Esophagus muscularis mucosa (tissue), 4 donors: ENCODE results near the gene ORMDL1. TPM values are rescaled to one million over a fixed set of nuclear protein-coding genes. Genes with fewer than 3 reads are reported as not detected.

Experiments
- DNase-seq: peaks from one replicate; pipeline ENCODE4 v3.0.0-alpha.2; 2017; ENCODE audit errors: extremely low spot score
- H3K27ac ChIP-seq, 4 donors: fragments of 200-600 bp; sonication (generic); replicated peaks in 1 of 4; 1 replicate in 3 of 4; 2 replicates in 1 of 4; pipeline ENCODE4 v1.5.1; 2016 to 2019; ENCODE audit warnings: mild to moderate bottlenecking in 1 of 4
- H3K27me3 ChIP-seq, 4 donors: fragments of 200-600 bp; sonication (generic); one replicate each; pipeline versions ENCODE4 v1.5.1 to v1.6.0; 2016 to 2019
- H3K36me3 ChIP-seq, 4 donors: fragments of 200-600 bp; sonication (generic); one replicate each; pipeline ENCODE4 v1.5.1; 2016 to 2019
- H3K4me1 ChIP-seq, 4 donors: fragments of 200-600 bp; sonication (generic); one replicate each; pipeline ENCODE4 v1.5.1; 2016 to 2019
- H3K4me3 ChIP-seq, 4 donors: fragments of 200-600 bp; sonication (generic); 1 replicate in 2 of 4; 2 replicates in 2 of 4; pipeline ENCODE4 v1.5.1; 2016 to 2019; ENCODE audit warnings: mild to moderate bottlenecking in 4 of 4, moderate library complexity in 1 of 4
- H3K9me3 ChIP-seq, 4 donors: fragments of 200-600 bp; sonication (generic); 1 replicate in 3 of 4; 2 replicates in 1 of 4; pipeline ENCODE4 v1.5.1; 2016 to 2019
- CTCF ChIP-seq, 3 experiments: fragments of 200-600 bp in 2 of 3; fragments of 450-650 bp in 1 of 3; sonication (generic) in 2 of 3; IDR thresholded peaks; one replicate each; pipeline ENCODE4 v1.5.1; 2017 to 2019; ENCODE audit warnings: antibody characterized with exemption in 3 of 3, mild to moderate bottlenecking in 2 of 3, moderate library complexity in 1 of 3
- EP300 ChIP-seq: sonication (generic); formaldehyde crosslinking; IDR thresholded peaks from one replicate; pipeline ENCODE4 v1.6.1; 2017; ENCODE audit warnings: antibody characterized with exemption
- POLR2A ChIP-seq: fragments of 450-650 bp; IDR thresholded peaks from one replicate; pipeline ENCODE4 v1.6.1; 2017; ENCODE audit warnings: antibody characterized with exemption, moderate library complexity, mild to moderate bottlenecking, low read depth
- POLR2AphosphoS5 ChIP-seq, 2 donors: sonication (generic); formaldehyde crosslinking; IDR thresholded peaks; one replicate each; pipeline ENCODE4 v1.6.1; 2017; ENCODE audit warnings: antibody characterized with exemption in 2 of 2
- WGBS: methylation state at CpG from one replicate; pipeline ENCODE4 v1.1.5; 2018; 5-methylcytosine and 5-hydroxymethylcytosine counted together
- intact Hi-C: fragments of 100-400 bp; cut with DNase I; formaldehyde crosslinking; loops from one replicate; pipeline ENCODE4 v1.15.1; 2023
- total RNA-seq, 4 donors: library from RNA; depleted of rRNA; stranded (reverse); fragments of >200 nt; gene quantifications; one replicate each; pipeline versions ENCODE4 v1.1.0 to v1.2.1, GENCODE V29; 2016

ORMDL1 gene
- total RNA-seq, 4 donors from 2014 or later, result 25.4 to 60.2 (median 35.2) TPM

- Histone ChIP-seq H3K27ac (no peak overlapping the region), H3K4me1 (peaks cover 0 to 13% (median 3%) of the 10 kb centered on the region in 4 donors), H3K27me3 (no peaks in the 10 kb centered on the region), H3K36me3 (peaks cover 0 to 25% (median 6%) of the 10 kb centered on the region in 4 donors), H3K9me3 (no peaks in the 10 kb centered on the region), H3K4me3 (no peak overlapping the region)
- no peak for TF ChIP-seq CTCF (IDR thresholded peaks at IDR 0.05)
- TF ChIP-seq EP300, result no peak
- no peak for TF ChIP-seq POLR2A
- no peak for TF ChIP-seq POLR2AphosphoS5 (IDR thresholded peaks at IDR 0.05)
- intact Hi-C loops, result no loop called here
- DNase-seq, result no peak
- WGBS, result 97% methylated on average over 2 of the region's 2 CpGs
These were observed 18.3 kb upstream of the ORMDL1 start for GRCh38 chr2:189802396-189802912.

GRCh38 chr2:189799531-189799930 lies 15.4 kb upstream of the ORMDL1 start:
- Histone ChIP-seq H3K36me3 (peaks cover 12 to 40% (median 22%) of the 10 kb centered on the region in 4 donors), H3K9me3 (no peaks in the 10 kb centered on the region), H3K4me3 (no peak overlapping the region), H3K4me1 (peaks cover 0 to 13% (median 3%) of the 10 kb centered on the region in 4 donors), H3K27ac (no peak overlapping the region), H3K27me3 (no peaks in the 10 kb centered on the region)
- 72% methylated on average over 2 of the region's 2 CpGs for WGBS
- TF ChIP-seq EP300 (no peak), CTCF (IDR thresholded peaks at IDR 0.05) (no peak), POLR2AphosphoS5 (IDR thresholded peaks at IDR 0.05) (no peak), POLR2A (no peak)
- intact Hi-C loops, result no loop called here
- DNase-seq, result no peak

DNA sequence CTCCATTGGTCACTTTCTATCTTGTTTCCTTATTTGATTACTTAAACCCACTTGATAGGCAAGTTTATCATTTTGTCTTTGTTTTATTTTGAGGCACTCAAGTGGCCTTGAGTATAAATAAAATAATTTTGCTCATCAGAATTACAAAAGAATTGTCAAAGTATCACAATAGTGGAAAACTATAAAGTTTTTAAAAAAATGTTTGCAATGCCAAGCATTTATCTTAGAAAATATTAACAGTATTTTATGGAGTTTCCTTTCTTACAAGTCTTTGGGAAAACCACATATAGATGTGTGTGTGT lies 14.8 kb upstream of the ORMDL1 start:
- intact Hi-C loops, result no loop called here
- H3K36me3 ChIP-seq, result peaks cover 16 to 45% (median 27%) of the 10 kb centered on the region in 4 donors
- no peak for DNase-seq
- H3K4me3 ChIP-seq, result no peak overlapping the region
- no peaks in the 10 kb centered on the region for H3K27me3 ChIP-seq
- H3K9me3 ChIP-seq, result no peaks in the 10 kb centered on the region
- no peak overlapping the region for H3K27ac ChIP-seq
- H3K4me1 ChIP-seq, result peaks cover 0 to 13% (median 3%) of the 10 kb centered on the region in 4 donors
- TF ChIP-seq POLR2AphosphoS5 (IDR thresholded peaks at IDR 0.05) (no peak), POLR2A (no peak), EP300 (no peak), CTCF (IDR thresholded peaks at IDR 0.05) (no peak)

GRCh38 chr2:189798312-189799029 lies 14.3 kb upstream of the ORMDL1 start:
- Histone ChIP-seq H3K27ac (no peak overlapping the region), H3K9me3 (no peaks in the 10 kb centered on the region), H3K4me1 (peaks cover 0 to 13% (median 3%) of the 10 kb centered on the region in 4 donors), H3K27me3 (no peaks in the 10 kb centered on the region), H3K4me3 (no peak overlapping the region), H3K36me3 (peaks cover 19 to 50% (median 31%) of the 10 kb centered on the region in 4 donors)
- intact Hi-C loops, result no loop called here
- no peak for DNase-seq
- 57% methylated on average over 4 of the region's 4 CpGs for WGBS
- TF ChIP-seq CTCF (IDR thresholded peaks at IDR 0.05) (peak; percentile 15 to 35 (median 20)), POLR2AphosphoS5 (IDR thresholded peaks at IDR 0.05) (no peak)

- Histone ChIP-seq H3K36me3 (peaks cover 24 to 56% (median 35%) of the 10 kb centered on the region in 4 donors), H3K4me1 (peaks cover 0 to 13% (median 3%) of the 10 kb centered on the region in 4 donors), H3K4me3 (no peak overlapping the region), H3K27ac (no peak overlapping the region), H3K9me3 (no peaks in the 10 kb centered on the region), H3K27me3 (no peaks in the 10 kb centered on the region)
- DNase-seq, result no peak
- TF ChIP-seq EP300, result no peak
- TF ChIP-seq POLR2A, result no peak
- TF ChIP-seq CTCF (IDR thresholded peaks at IDR 0.05), result no peak
- TF ChIP-seq POLR2AphosphoS5 (IDR thresholded peaks at IDR 0.05), result no peak
- WGBS, result 86% methylated on average over 6 of the region's 6 CpGs
- intact Hi-C loops, result no loop called here
These were observed 13.8 kb upstream of the ORMDL1 start for GRCh38 chr2:189797902-189798301.
